ENCODE data around the gene IGFL2. TPM values are rescaled to one million over a fixed set of nuclear protein-coding genes. Genes with fewer than 3 reads are reported as not detected.

The IGFL2 gene
- total and polyA plus RNA-seq, 10 of the 15 experiments (the other 5 are each of a cell fraction or from before 2014, with no cell fraction given), result 0.19 TPM; not detected in 9

- CTCF ChIA-PET, result no interaction called here
- RAD21 ChIA-PET (ENCODE audit: unreplicated experiment), result no interaction called here
- no peak for ATAC-seq
- H3K4me2 ChIP-seq (ENCODE audit: control insufficient read depth, insufficient read depth), result no peak overlapping the region
- in situ Hi-C loops (cut with MboI), result no loop called here
- H3K27me3 ChIP-seq (replicated peaks in 1 of 2; ENCODE audit: control insufficient read depth in 2 of 2, insufficient read depth in 2 of 2, low read length in 1 of 2), result peaks cover 0 to 4% of the 10 kb centered on the region in 2 experiments; a peak in 2 of 4 replicates
- no peaks in the 10 kb centered on the region for H3K4me1 ChIP-seq (ENCODE audit: control insufficient read depth, insufficient read depth, low read length)
- no TSS peak for BruUV-seq (replicated peaks)
- FAIRE-seq, result no peak
- POLR2A ChIA-PET, result no interaction called here
- no peak overlapping the region for H3K9ac ChIP-seq (ENCODE audit: control insufficient read depth, insufficient read depth, low read length)
- no peak overlapping the region for H3K27ac ChIP-seq (ENCODE audit: control insufficient read depth, insufficient read depth)
- no peak overlapping the region for H3K4me3 ChIP-seq
- no peaks in the 10 kb centered on the region for H3K36me3 ChIP-seq (ENCODE audit: control insufficient read depth in 2 of 2, insufficient read depth in 2 of 2, low read length in 1 of 2)
- WGBS (ENCODE audit: insufficient coverage, insufficient replicate concordance, low lambda C conversion rate, missing lambda C conversion rate), result 8% methylated on average over 5 of the region's 5 CpGs
- SMC1A ChIA-PET (ENCODE audit: uncharacterized antibody, unreplicated experiment), result no interaction called here
- intact Hi-C loops (cut with micrococcal nuclease; ENCODE audit: unreplicated experiment), result no loop called here
- H3K79me2 ChIP-seq (ENCODE audit: control insufficient read depth, insufficient read depth, low read length), result no peaks in the 10 kb centered on the region
- no peaks in the 10 kb centered on the region for H3K9me3 ChIP-seq (replicated peaks; ENCODE audit: control insufficient read depth, insufficient read depth, low read length)
- H2AFZ ChIP-seq (ENCODE audit: control insufficient read depth, low read depth, low read length), result no peak overlapping the region
- no peak for DNase-seq (ENCODE audit: low read depth, low spot score)
- TF ChIP-seq POLR2AphosphoS2 (IDR thresholded peaks at IDR 0.05; ENCODE audit: low read depth, low read length), result no peak
- no peak for TF ChIP-seq IKZF1 (conservative IDR thresholded peaks at IDR 0.05)
- no peak for TF ChIP-seq ZNF274 (IDR thresholded peaks at IDR 0.05; ENCODE audit: insufficient read depth, insufficient read length)
- TF ChIP-seq BCLAF1 (IDR thresholded peaks at IDR 0.05), result no peak
- no peak for TF ChIP-seq NR2C2 (IDR thresholded peaks at IDR 0.05; ENCODE audit: borderline replicate concordance, control insufficient read depth, insufficient read length, low read depth)
- TF ChIP-seq NR2F1 (conservative IDR thresholded peaks at IDR 0.05), result no peak
- no peak for TF ChIP-seq FOXK2 (IDR thresholded peaks at IDR 0.05)
- no peak for TF ChIP-seq CUX1 (IDR thresholded peaks at IDR 0.05; ENCODE audit: insufficient replicate concordance, low read depth, low read length)
- no peak for TF ChIP-seq WRNIP1 (IDR thresholded peaks at IDR 0.05; ENCODE audit: borderline replicate concordance, low read depth, low read length)
- TF ChIP-seq RUNX3 (IDR thresholded peaks at IDR 0.05; ENCODE audit: low read length), result no peak
- TF ChIP-seq YBX1 (IDR thresholded peaks at IDR 0.05), result no peak
- no peak for TF ChIP-seq FOXM1 (IDR thresholded peaks at IDR 0.05; ENCODE audit: low read depth, low read length)
- no peak for TF ChIP-seq MTA3 (IDR thresholded peaks at IDR 0.05; ENCODE audit: borderline replicate concordance, low read length)
- no peak for TF ChIP-seq ATF3 (IDR thresholded peaks at IDR 0.05; ENCODE audit: borderline replicate concordance, extremely low read depth, low read depth, low read length)
- TF ChIP-seq SMARCA5 (IDR thresholded peaks at IDR 0.05), result no peak
- TF ChIP-seq RCOR1 (conservative IDR thresholded peaks at IDR 0.05; ENCODE audit: low read depth, low read length), result no peak
- H4K20me1 ChIP-seq (ENCODE audit: control insufficient read depth, insufficient read depth), result no peaks in the 10 kb centered on the region
Observed at GRCh38 chr19:46150606-46151005, 2.6 kb downstream of the IGFL2 start.
